CD14-positive monocyte (primary cell): ENCODE measurements around the gene MFRP. TPM values are rescaled to one million over a fixed set of nuclear protein-coding genes. Genes with fewer than 3 reads are reported as not detected.

Experiments
- DNase-seq, 3 donors: peaks; one replicate each; pipeline ENCODE4 v3.0.0-alpha.2; 2011 to 2022
- H2AFZ ChIP-seq: 2 replicates; pipeline ENCODE4 v1.6.0; 2012; ENCODE audit warnings: mild to moderate bottlenecking, low read depth, low read length, inconsistent platforms; ENCODE audit not compliant: insufficient read depth, poor library complexity, severe bottlenecking
- H3K27ac ChIP-seq, 2 donors: 1 replicate in 1 of 2; 2 replicates in 1 of 2; pipeline ENCODE4 v1.5.1; 2012 to 2013; ENCODE audit warnings: low read length in 2 of 2, control low read depth in 1 of 2, inconsistent platforms in 1 of 2, low read depth in 1 of 2, mild to moderate bottlenecking in 1 of 2
- H3K27me3 ChIP-seq, 2 donors: one replicate each; pipeline versions ENCODE4 v1.6.0 to v1.6.1; 2011 to 2013; ENCODE audit warnings: low read length in 2 of 2; ENCODE audit not compliant: control insufficient read depth in 2 of 2, insufficient read depth in 2 of 2
- H3K36me3 ChIP-seq, 2 donors: replicated peaks in 1 of 2; 1 replicate in 1 of 2; 2 replicates in 1 of 2; pipeline versions ENCODE4 v1.5.1 to v1.6.1; 2012 to 2013; ENCODE audit warnings: low read length in 2 of 2, control low read depth in 1 of 2, inconsistent platforms in 1 of 2, mild to moderate bottlenecking in 1 of 2; ENCODE audit not compliant: insufficient read depth in 2 of 2, control insufficient read depth in 1 of 2
- H3K4me1 ChIP-seq, 2 donors: 1 replicate in 1 of 2; 2 replicates in 1 of 2; pipeline versions ENCODE4 v1.5.1 to v1.6.1; 2012 to 2013; ENCODE audit warnings: low read length in 2 of 2, control low read depth in 1 of 2, inconsistent platforms in 1 of 2, mild to moderate bottlenecking in 1 of 2, moderate library complexity in 1 of 2; ENCODE audit not compliant: insufficient read depth in 2 of 2, control insufficient read depth in 1 of 2
- H3K4me2 ChIP-seq: replicated peaks from 2 replicates; pipeline ENCODE3; 2012; ENCODE audit warnings: low read length, moderate library complexity, mild to moderate bottlenecking; ENCODE audit not compliant: poor library complexity, severe bottlenecking; ENCODE audit errors: extremely low read depth
- H3K4me3 ChIP-seq, 3 experiments: fragments of 200-600 bp in 1 of 3; sonication (generic) in 1 of 3; replicated peaks in 1 of 3; 1 replicate in 2 of 3; 2 replicates in 1 of 3; pipeline ENCODE4 v1.5.1; 2011 to 2013; ENCODE audit warnings: low read length in 3 of 3, mild to moderate bottlenecking in 3 of 3, control low read depth in 2 of 3, low read depth in 2 of 3, inconsistent platforms in 1 of 3, moderate library complexity in 1 of 3
- H3K79me2 ChIP-seq: 2 replicates; pipeline ENCODE4 v1.6.0; 2012; ENCODE audit warnings: mild to moderate bottlenecking, control low read depth, inconsistent platforms, low read length, moderate library complexity; ENCODE audit not compliant: insufficient read depth
- H3K9ac ChIP-seq: 2 replicates; pipeline ENCODE4 v1.6.0; 2017; ENCODE audit warnings: low read length, mild to moderate bottlenecking; ENCODE audit not compliant: insufficient read depth, poor library complexity, severe bottlenecking
- H3K9me3 ChIP-seq, 2 donors: replicated peaks in 1 of 2; 1 replicate in 1 of 2; 2 replicates in 1 of 2; pipeline versions ENCODE4 v1.5.1 to v1.6.1; 2012 to 2013; ENCODE audit warnings: low read length in 2 of 2, control low read depth in 1 of 2; ENCODE audit not compliant: control insufficient read depth in 1 of 2, insufficient read depth in 1 of 2
- H4K20me1 ChIP-seq: 2 replicates; pipeline ENCODE4 v1.6.0; 2012; ENCODE audit warnings: mild to moderate bottlenecking, low read length, control low read depth, moderate library complexity; ENCODE audit not compliant: insufficient read depth
- H3K27ac Mint-ChIP-seq, 7 donors: one replicate each; pipeline ENCODE4 v1.8.0; 2020; ENCODE audit warnings: mild to moderate bottlenecking in 7 of 7, mixed read lengths in 7 of 7, moderate library complexity in 6 of 7, inconsistent platforms in 2 of 7
- H3K27me3 Mint-ChIP-seq, 3 donors: one replicate each; pipeline ENCODE4 v1.8.0; 2021 to 2022; ENCODE audit warnings: low read depth in 3 of 3, mild to moderate bottlenecking in 3 of 3, mixed read lengths in 3 of 3, moderate library complexity in 3 of 3, inconsistent platforms in 1 of 3
- H3K36me3 Mint-ChIP-seq, 2 donors: one replicate each; pipeline ENCODE4 v1.8.0; 2020; ENCODE audit warnings: mixed read lengths in 2 of 2, inconsistent platforms in 1 of 2, mild to moderate bottlenecking in 1 of 2
- H3K4me1 Mint-ChIP-seq: one replicate; pipeline ENCODE4 v1.8.0; 2020; ENCODE audit warnings: mild to moderate bottlenecking, mixed read lengths
- H3K4me3 Mint-ChIP-seq, 2 donors: one replicate each; pipeline ENCODE4 v1.8.0; 2020; ENCODE audit warnings: mild to moderate bottlenecking in 2 of 2, mixed read lengths in 2 of 2, moderate library complexity in 1 of 2
- H3K9me3 Mint-ChIP-seq, 7 donors: one replicate each; pipeline ENCODE4 v1.8.0; 2020 to 2022; ENCODE audit warnings: mixed read lengths in 7 of 7, mild to moderate bottlenecking in 6 of 7, moderate library complexity in 6 of 7, inconsistent platforms in 2 of 7
- CTCF ChIP-seq: fragments of 200-600 bp; IDR thresholded peaks from one replicate; pipeline ENCODE4 v1.8.0; 2022; ENCODE audit warnings: antibody characterized with exemption, mild to moderate bottlenecking
- WGBS: methylation state at CpG from one replicate; pipeline ENCODE4 v1.1.5; 2013; ENCODE audit warnings: missing lambda C conversion rate; ENCODE audit not compliant: insufficient coverage; 5-methylcytosine and 5-hydroxymethylcytosine counted together
- intact Hi-C, 2 donors: fragments of 100-400 bp; cut with micrococcal nuclease; formaldehyde crosslinking; loops; one replicate each; pipeline versions ENCODE4 v1.15.0 to v1.15.1; 2023
- polyA plus RNA-seq, 3 donors: library from polyadenylated mRNA; depleted of rRNA in 1 of 3; unstranded in 2 of 3; stranded (reverse) in 1 of 3; fragments of 300-500 nt in 2 of 3; fragments of >200 nt in 1 of 3; fragmentation: Illumina TruSeq in 2 of 3; gene quantifications; 1 replicate in 2 of 3; 2 replicates in 1 of 3; pipeline ENCODE4 v1.2.3, GENCODE V29; 2012 to 2021

Gene MFRP
- polyA plus RNA-seq, 3 donors, result not detected

GRCh38 chr11:119344291-119345010, 2.1 kb downstream of the MFRP start:
- H3K27me3 ChIP-seq, result peaks cover 19 to 38% of the 10 kb centered on the region in 2 donors
- WGBS, result 73% methylated on average over 9 of the region's 14 CpGs
- no peaks in the 10 kb centered on the region for H3K36me3 ChIP-seq
- H3K9me3 Mint-ChIP-seq, result peaks cover 0 to 8% (median 4%) of the 10 kb centered on the region in 7 donors
- no peak overlapping the region for H2AFZ ChIP-seq
- H3K4me2 ChIP-seq, result no peak overlapping the region
- H3K9me3 ChIP-seq, result peaks cover 0 to 8% of the 10 kb centered on the region in 2 donors
- peaks cover 33 to 62% (median 58%) of the 10 kb centered on the region in 3 donors for H3K27me3 Mint-ChIP-seq
- no peak for DNase-seq
- no peak for TF ChIP-seq CTCF
- H4K20me1 ChIP-seq, result no peaks in the 10 kb centered on the region
- peaks cover 0 to 5% of the 10 kb centered on the region in 2 donors for H3K36me3 Mint-ChIP-seq
- H3K4me3 Mint-ChIP-seq, result no peak overlapping the region
- H3K27ac ChIP-seq, result no peak overlapping the region
- no peak overlapping the region for H3K27ac Mint-ChIP-seq
- H3K9ac ChIP-seq, result no peak overlapping the region
- H3K4me3 ChIP-seq, result no peak overlapping the region
- peaks cover 19 to 21% of the 10 kb centered on the region in 2 donors for H3K4me1 ChIP-seq
- peaks cover 9% of the 10 kb centered on the region for H3K4me1 Mint-ChIP-seq
- intact Hi-C loops, result no loop called here
- H3K79me2 ChIP-seq, result no peaks in the 10 kb centered on the region

- Mint-ChIP-seq H3K9me3 (peaks cover 0 to 8% (median 6%) of the 10 kb centered on the region in 7 donors), H3K27me3 (peaks cover 40 to 69% (median 64%) of the 10 kb centered on the region in 3 donors)
- no peak for TF ChIP-seq CTCF
Observed at GRCh38 chr11:119343726-119344125, 2.8 kb downstream of the MFRP start.

More at GRCh38 chr11:119343726-119344125, 2.8 kb downstream of the MFRP start:
- Histone ChIP-seq H3K9ac (no peak overlapping the region), H2AFZ (no peak overlapping the region), H3K27me3 (peaks cover 24 to 45% of the 10 kb centered on the region in 2 donors), H3K4me3 (no peak overlapping the region), H3K4me2 (no peak overlapping the region), H3K36me3 (no peaks in the 10 kb centered on the region), H3K27ac (no peak overlapping the region), H4K20me1 (peaks cover 7% of the 10 kb centered on the region), H3K4me1 (peaks cover 21 to 25% of the 10 kb centered on the region in 2 donors), H3K9me3 (peaks cover 0 to 15% of the 10 kb centered on the region in 2 donors), H3K79me2 (no peaks in the 10 kb centered on the region)
- intact Hi-C loops, result no loop called here
- DNase-seq, result no peak
- Mint-ChIP-seq H3K4me3 (peak overlapping the region in 1 of 2 donors; percentile 46), H3K4me1 (peaks cover 16% of the 10 kb centered on the region), H3K27ac (no peak overlapping the region), H3K36me3 (peaks cover 7 to 11% of the 10 kb centered on the region in 2 donors)
- 100% methylated on average over 3 of the region's 7 CpGs for whole genome bisulfite sequencing
